SJSA1 (cell line): ENCODE data around the gene PCNX1. TPM values are rescaled to one million over a fixed set of nuclear protein-coding genes. Genes with fewer than 3 reads are reported as not detected.
"Not testable (repeated sequence)": the region's sequence is repeated elsewhere in the genome, so short reads cannot be mapped to it uniquely, and the experiment has no call there.

Source experiments
- DNase-seq, 2 experiments: peaks; one replicate each; pipeline ENCODE4 v3.0.0-alpha.2; 2015 to 2020; ENCODE audit warnings: low spot score in 2 of 2, low read depth in 1 of 2
- H3K27ac ChIP-seq: fragments of 250-450 bp; sonication (Bioruptor Pico); 2 replicates; pipeline ENCODE4 v1.5.1; 2020; ENCODE audit warnings: mild to moderate bottlenecking, moderate library complexity
- H3K27me3 ChIP-seq: fragments of 250-450 bp; sonication (Bioruptor Pico); replicated peaks from 2 replicates; pipeline ENCODE4 v1.5.1; 2020; ENCODE audit warnings: mild to moderate bottlenecking, moderate library complexity
- H3K36me3 ChIP-seq: fragments of 250-450 bp; sonication (Bioruptor Pico); 2 replicates; pipeline ENCODE4 v1.5.1; 2020; ENCODE audit warnings: mild to moderate bottlenecking
- H3K4me1 ChIP-seq: fragments of 250-450 bp; sonication (Bioruptor Pico); replicated peaks from 2 replicates; pipeline ENCODE4 v1.6.1; 2021; ENCODE audit warnings: mild to moderate bottlenecking
- H3K4me3 ChIP-seq: fragments of 250-450 bp; sonication (Bioruptor Pico); 2 replicates; pipeline ENCODE4 v1.5.1; 2020; ENCODE audit warnings: mild to moderate bottlenecking
- H3K9me3 ChIP-seq: fragments of 250-450 bp; sonication (Bioruptor Pico); replicated peaks from 2 replicates; pipeline ENCODE4 v1.5.1; 2020; ENCODE audit warnings: mild to moderate bottlenecking
- total RNA-seq: library from RNA; depleted of rRNA; stranded (reverse); fragments of >200 nt; shearing (Covaris generic); gene quantifications from 2 replicates; pipeline ENCODE4 v1.2.3, GENCODE V29; 2014

The PCNX1 gene
- total RNA-seq, 1 experiment from 2014 or later = 20.3 TPM

DNA sequence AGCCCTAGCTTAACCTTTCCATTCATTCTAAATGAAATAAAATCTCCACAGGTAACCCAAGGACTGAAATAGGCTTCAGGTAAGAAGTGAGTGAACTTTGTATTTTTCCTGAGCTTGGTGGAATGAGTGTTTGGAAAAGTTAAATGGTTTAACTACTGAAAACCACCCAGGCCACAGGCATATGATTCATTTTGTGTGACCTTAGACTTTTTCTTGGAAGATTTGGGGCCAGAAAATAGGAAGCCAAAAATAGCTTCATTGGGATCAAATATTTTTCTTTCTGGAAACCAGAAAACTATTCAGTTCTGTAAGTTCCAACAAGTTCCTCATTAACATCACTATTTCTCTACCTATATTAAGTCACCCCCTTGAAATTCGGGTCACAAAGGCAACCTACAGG lies 212.6 kb downstream of the PCNX1 start:
- Histone ChIP-seq H3K4me1 (peaks cover 11% of the 10 kb centered on the region), H3K27me3 (no peaks in the 10 kb centered on the region), H3K27ac (no peak overlapping the region), H3K4me3 (no peak overlapping the region), H3K36me3 (no peaks in the 10 kb centered on the region), H3K9me3 (no peaks in the 10 kb centered on the region)
- no peak for DNase-seq

DNA sequence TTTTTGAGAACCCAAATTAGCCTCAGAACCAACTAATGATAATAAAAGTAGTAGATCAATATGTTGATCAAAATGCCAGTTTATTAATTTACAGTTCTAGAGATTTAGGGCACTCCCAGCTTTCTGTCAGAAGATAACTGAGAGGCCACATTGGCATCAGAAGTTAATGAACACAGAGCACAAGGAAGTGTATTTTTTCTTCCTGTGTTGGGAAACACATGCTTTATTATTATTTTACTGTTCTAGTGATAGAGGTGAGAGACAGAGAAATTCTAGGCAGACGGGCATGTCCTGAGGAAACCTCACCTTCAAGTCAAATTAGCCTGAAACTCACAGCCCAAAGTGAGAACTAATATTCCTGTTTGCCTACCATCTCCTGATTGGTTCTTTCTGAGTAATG lies 213.7 kb downstream of the PCNX1 start:
- Histone ChIP-seq H3K9me3 (no peaks in the 10 kb centered on the region), H3K27me3 (no peaks in the 10 kb centered on the region), H3K4me1 (peaks cover 11% of the 10 kb centered on the region), H3K36me3 (no peaks in the 10 kb centered on the region), H3K27ac (no peak overlapping the region), H3K4me3 (no peak overlapping the region)
- no peak for DNase-seq

DNA sequence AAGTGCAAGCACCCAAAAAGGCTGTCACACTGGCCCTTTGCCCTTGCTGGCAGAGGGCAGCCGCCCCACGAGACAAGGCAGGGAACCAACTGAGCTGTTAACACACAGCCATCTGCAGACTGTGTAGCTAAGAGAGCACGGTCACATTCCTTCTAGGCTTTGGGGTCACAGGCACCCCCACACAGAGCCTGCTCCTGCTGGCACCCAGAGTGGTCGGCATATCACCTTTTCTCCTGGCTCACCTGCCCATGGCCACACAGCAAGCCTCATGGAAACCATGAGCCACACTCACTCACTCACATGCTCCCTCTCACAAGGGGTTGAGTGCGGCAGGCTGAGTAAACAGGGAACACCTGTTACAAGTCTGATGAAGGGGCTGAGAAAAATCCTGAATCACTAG lies 214.5 kb downstream of the PCNX1 start:
- Histone ChIP-seq H3K4me3 (no peak overlapping the region), H3K27me3 (no peaks in the 10 kb centered on the region), H3K9me3 (no peaks in the 10 kb centered on the region), H3K36me3 (no peaks in the 10 kb centered on the region), H3K27ac (no peak overlapping the region), H3K4me1 (peaks cover 11% of the 10 kb centered on the region)
- DNase-seq = no peak

DNA sequence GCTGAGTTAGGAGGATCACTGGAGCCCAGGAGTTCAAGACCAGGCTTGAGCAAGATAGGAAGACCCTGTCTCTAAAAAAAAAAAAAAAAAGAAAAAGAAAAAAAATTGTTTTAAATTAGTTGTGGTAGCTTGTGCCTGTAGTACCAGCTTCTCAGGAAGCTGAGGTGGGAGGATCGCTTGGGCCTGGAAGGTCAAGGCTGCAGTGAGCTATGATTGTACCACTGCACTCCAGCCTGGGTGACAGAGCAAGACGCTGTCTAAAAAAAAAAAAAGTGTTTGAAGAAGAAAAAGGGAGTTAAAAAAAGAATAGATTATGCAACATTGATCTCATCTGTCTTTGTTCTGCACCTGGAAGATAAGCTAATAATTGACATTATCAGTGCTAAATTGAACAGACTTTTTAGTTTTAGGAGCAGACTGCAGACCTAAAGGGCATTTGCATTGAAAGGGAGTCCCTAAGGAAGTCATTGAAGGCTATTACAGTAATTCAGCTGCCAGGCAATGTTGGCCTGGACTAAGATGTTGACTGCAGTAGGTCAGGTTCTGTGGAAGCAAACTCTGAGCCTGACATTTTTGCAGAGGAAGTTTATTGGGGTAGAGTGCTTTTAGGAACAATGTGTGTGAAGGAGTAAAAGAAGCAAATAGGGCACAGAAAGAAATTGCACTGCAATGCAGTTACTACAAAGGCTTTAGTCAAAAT lies 215.8 kb downstream of the PCNX1 start:
- Histone ChIP-seq H3K4me3 (no peak overlapping the region), H3K27ac (no peak overlapping the region), H3K9me3 (no peaks in the 10 kb centered on the region), H3K36me3 (no peaks in the 10 kb centered on the region), H3K27me3 (no peaks in the 10 kb centered on the region), H3K4me1 (peaks cover 9% of the 10 kb centered on the region)
- DNase-seq = no peak

DNA sequence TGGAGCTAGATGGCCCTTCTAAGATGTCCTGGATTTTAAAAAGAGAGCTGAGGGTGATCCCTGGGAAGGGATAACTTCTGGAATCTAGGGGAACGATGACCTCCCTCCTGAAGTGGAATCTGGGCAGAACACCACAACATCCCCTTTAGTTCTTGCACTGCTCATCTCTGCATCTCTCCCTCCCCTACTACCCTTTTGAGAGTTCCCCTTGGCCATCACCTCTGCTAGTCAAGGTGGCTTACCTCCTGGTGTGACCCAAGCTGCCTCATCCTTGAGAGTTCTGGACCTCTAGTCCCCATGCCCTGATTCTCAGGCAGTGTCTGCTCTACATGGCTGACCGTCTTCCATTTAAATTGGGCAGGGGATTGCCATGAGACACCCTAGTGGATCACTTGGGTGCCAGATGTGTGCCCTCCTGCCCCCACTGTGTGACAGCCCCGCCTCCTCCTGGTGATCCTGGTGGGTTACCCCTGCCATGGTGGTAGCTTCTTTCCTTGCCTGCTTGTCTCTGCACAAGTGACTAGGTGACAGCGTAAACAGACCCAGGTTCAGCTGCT lies 216.4 kb downstream of the PCNX1 start:
- Histone ChIP-seq H3K9me3 (no peaks in the 10 kb centered on the region), H3K27me3 (no peaks in the 10 kb centered on the region), H3K36me3 (no peaks in the 10 kb centered on the region), H3K4me3 (no peak overlapping the region), H3K4me1 (peaks cover 4% of the 10 kb centered on the region), H3K27ac (no peak overlapping the region)
- DNase-seq = no peak

DNA sequence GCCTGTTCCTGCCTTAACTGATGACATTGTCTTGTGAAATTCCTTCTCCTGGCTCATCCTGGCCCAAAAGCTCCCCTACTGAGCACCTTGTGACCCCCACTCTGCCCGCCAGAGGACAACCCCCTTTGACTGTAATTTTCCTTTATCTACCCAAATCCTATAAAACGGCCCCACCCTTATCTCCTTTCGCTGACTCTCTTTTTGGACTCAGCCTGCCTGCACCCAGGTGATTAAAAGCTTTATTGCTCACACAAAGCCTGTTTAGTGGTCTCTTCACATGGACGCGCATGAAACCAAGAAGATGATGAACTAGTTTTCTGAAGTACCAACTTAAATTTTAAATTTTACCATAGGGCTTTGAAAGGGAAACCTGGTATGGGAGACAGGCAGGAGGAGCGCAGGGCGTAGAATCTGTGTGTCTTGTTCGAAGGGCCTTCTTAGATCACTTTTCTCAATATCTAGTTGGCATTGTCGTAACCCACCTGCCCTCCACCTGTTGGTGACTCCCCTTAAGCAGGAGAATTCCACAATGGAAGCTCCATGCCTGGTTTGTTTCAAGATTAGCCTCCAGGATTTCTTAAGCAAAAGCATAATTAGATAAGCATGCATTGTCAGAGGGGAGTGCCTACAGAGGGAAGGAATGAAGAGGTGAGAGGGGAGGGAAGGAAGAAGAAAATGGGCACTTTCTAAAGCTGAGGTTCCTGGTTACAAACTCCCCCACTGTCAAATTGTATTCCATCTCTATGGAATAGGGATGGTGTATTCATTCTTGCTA lies 222.6 kb downstream of the PCNX1 start:
- not testable (repeated sequence) for H3K27me3 ChIP-seq, H3K36me3 ChIP-seq, H3K9me3 ChIP-seq, DNase-seq, H3K4me3 ChIP-seq
- H3K4me1 ChIP-seq = peaks cover 27% of the 10 kb centered on the region
- peak overlapping the region; percentile 82 for H3K27ac ChIP-seq

DNA sequence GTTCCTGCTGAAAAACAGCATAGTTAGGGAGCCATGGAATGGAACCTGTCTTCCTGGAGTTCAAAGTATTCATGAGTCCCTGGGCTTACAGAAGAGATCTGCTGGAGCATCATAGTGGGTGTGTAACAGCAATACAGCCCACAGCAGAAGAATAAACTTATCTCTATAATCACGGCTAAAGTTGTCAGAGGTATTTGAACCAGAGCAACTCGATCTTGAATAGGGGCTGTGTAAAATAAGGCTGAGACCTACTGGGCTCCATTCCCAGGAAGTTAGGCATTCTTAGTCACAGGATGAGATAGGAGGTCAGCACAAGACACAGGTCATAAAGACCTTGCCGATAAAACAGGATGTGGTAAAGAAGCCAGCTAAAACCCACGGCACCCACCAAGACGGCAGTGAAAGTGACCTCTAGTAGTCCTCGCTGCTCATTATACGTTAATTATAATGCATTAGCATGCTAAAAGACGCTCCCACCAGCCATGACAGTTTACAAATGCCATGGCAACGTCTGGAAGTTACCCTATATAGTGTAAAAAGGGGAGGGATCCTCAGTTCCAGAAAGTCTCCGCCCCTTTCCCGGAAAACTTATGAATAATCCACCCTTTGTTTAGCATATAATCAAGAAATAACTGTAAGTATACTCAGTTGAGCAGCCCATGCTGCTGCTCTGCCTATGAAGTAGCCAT lies 223.4 kb downstream of the PCNX1 start:
- Histone ChIP-seq H3K36me3 (no peaks in the 10 kb centered on the region), H3K27me3 (no peaks in the 10 kb centered on the region), H3K4me3 (peak overlapping the region; percentile 4; the same call in 1 of the 2 replicates), H3K4me1 (peaks cover 27% of the 10 kb centered on the region), H3K27ac (peak overlapping the region; percentile 82), H3K9me3 (no peaks in the 10 kb centered on the region)
- DNase-seq = peak; percentile 67 to 78

DNA sequence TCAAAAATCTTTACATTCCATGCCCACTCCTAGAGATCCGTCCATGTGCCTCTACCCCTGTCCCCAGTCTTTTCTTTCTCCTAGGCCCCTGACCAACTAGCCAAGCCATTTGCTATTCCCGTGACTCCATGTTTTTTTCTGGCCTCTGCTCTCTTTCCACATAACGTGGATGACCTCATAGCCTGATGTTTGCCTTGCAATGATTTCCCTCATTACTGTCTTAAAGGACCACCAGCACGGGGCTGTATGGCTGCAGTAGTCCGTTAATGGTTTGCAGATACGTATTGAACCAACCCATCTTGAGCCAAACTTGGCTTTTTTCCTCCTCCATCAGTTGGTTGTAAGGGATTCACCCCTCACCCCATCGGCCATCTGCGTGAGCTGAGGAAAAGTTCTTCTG lies 226.0 kb downstream of the PCNX1 start:
- peak in 1 of 2 experiments; percentile 16 for DNase-seq
- peaks cover 27% of the 10 kb centered on the region for H3K4me1 ChIP-seq
- no peaks in the 10 kb centered on the region for H3K27me3 ChIP-seq
- H3K4me3 ChIP-seq = no peak overlapping the region
- H3K9me3 ChIP-seq = no peaks in the 10 kb centered on the region
- no peak overlapping the region for H3K27ac ChIP-seq
- H3K36me3 ChIP-seq = no peaks in the 10 kb centered on the region

DNA sequence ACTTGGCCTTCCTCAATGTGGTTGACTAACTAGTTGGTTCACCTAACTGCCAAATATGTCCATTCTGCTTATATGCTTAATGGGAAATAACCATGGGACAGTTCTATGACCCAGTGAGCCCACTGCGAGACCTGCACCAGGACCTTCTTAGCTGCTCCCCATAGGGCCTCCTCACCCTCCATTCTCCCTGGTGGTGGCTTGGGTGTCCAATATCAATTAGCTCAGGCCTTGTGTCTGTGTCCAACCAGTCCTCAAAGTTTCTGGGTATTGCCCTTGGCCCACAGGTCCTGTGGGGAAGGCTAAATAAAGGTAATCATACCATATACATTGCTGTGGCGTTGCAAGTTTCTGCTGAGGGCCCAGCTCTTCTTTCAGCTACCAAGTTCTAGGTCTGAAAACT lies 228.2 kb downstream of the PCNX1 start:
- no peak overlapping the region for H3K27ac ChIP-seq
- DNase-seq = no peak
- H3K4me1 ChIP-seq = peaks cover 29% of the 10 kb centered on the region
- no peaks in the 10 kb centered on the region for H3K36me3 ChIP-seq
- H3K9me3 ChIP-seq = no peaks in the 10 kb centered on the region
- H3K27me3 ChIP-seq = no peaks in the 10 kb centered on the region
- no peak overlapping the region for H3K4me3 ChIP-seq

DNA sequence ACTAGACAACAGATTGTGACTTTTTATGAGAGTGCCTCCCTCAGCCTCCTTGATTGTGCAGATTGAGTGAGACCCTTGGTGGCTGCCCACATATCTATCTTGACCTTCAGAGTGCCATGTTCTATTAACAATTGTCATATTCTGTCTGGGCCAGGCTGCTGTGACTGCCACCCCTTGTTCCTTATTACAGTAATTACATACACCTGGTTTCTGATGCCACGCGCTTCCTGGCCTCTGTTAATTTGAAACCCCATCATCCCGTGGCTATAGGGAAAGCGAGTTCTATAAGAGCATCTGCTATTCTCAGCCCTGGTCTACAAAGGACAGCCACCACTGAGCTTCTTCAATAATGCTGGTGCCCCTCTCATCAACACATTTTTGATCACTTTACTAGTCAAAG lies 228.7 kb downstream of the PCNX1 start:
- Histone ChIP-seq H3K4me1 (peaks cover 30% of the 10 kb centered on the region), H3K9me3 (no peaks in the 10 kb centered on the region), H3K27me3 (no peaks in the 10 kb centered on the region)

DNA sequence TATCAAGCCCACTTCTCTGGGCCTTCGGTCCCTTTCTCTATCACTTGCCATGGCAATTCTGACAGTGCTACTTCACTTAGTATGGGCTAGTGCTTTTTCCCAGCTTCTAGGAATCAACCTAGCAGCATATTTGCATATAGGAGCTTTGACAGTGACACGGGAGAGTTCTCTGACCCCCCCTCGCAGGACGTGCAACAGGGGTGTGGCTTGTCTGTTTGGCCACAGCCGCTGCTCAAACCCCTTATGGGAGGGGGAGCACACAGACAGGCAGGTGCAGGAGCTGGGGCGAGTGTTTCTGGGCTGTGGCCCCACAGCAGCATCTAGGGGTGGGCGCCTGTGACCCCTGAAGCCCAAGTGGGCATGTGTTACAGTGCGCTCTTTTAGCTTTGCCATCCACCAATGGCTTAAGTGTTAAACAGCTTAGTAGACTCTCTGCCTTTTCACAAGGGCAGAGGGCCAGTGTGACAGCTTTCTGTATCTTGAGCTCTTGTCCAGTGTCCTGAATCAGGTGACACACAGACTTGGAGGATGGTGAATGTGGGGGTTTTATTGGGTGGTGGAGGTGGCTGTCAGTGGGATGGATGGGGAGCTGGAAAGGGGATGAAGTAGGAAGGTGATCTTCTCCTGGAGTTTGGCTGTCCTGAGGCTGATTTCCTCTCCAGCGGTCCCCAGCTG lies 229.3 kb downstream of the PCNX1 start:
- Histone ChIP-seq H3K27ac (no peak overlapping the region), H3K4me3 (no peak overlapping the region), H3K27me3 (no peaks in the 10 kb centered on the region), H3K36me3 (no peaks in the 10 kb centered on the region), H3K4me1 (peaks cover 30% of the 10 kb centered on the region), H3K9me3 (no peaks in the 10 kb centered on the region)
- no peak for DNase-seq

More for the DNA sequence above, 228.7 kb downstream of the PCNX1 start:
- peak in 1 of 2 experiments; percentile 13 for DNase-seq
- Histone ChIP-seq H3K36me3 (no peaks in the 10 kb centered on the region), H3K4me3 (no peak overlapping the region), H3K27ac (no peak overlapping the region)

DNA sequence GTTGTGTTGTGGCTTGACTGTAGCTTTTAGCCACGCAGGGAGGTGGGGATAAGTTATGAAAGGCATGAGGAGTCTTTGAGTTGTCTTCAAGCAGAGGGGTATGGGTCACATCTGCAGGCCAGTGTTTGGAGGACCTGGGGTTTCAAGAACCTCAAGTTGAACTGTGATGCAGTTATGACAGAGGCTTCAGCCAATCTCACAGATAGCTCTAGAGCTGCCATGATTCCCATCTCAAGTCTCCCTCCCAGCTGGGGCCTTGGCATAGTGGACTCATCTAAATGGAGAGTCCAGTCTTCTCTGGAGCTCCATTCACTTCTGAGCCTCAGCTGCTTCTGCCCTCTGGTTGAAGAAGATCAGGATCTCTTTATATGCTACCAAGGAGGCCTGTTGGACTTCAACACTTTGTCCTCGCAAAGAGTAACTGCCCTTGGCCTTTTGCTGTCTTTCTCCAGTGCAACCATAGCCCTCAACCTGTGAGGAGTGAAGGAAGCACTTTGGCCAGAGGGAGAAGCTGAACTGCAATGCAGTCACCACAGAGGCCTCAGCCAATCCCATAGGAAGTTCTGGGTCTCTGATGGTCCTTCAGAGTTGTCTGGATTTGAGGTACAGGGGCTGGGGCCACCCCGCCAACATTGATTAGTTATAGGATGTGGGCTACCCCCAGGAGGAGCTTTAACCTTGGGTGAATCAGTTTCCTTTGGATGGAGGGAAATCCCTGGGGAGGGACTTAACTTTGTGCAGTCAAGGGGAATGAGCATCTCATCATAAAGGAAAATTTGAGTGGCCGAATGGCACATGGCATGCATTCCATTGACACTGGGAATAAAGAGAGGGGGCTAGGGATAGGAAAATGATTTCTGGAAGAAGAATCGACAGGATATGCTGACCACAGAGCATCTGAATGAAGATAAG lies 230.5 kb downstream of the PCNX1 start:
- Histone ChIP-seq H3K27ac (no peak overlapping the region), H3K4me3 (no peak overlapping the region), H3K4me1 (peaks cover 30% of the 10 kb centered on the region), H3K36me3 (no peaks in the 10 kb centered on the region), H3K27me3 (no peaks in the 10 kb centered on the region), H3K9me3 (no peaks in the 10 kb centered on the region)
- DNase-seq = no peak
